ENCODE results near the gene DNAL4.
"Not testable (repeated sequence)": the region's sequence is repeated elsewhere in the genome, so short reads cannot be mapped to it uniquely, and the experiment has no call there.

DNAL4 gene

DNA sequence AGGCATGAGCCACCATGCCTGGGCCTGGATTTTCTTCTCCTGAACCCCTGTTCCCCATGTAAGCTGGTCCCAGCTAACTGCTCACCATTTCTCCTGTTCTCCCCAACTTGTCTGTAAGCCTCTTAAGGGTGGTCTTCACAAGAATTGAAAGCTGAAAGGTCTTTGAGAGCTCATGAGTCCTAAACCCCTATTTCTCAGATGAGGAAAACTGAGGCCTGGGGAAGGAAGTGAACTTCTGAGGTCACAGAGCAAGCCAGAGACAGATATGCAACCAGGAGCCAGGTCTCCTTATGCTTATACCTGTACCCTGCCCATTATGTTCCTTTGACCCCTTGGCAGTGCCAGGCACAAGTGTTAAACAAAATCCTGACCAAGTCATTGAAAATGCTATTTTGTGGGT is 33.6 kb upstream of the DNAL4 start:
- no peak for DNase-seq (ENCODE audit: low read depth)

DNA sequence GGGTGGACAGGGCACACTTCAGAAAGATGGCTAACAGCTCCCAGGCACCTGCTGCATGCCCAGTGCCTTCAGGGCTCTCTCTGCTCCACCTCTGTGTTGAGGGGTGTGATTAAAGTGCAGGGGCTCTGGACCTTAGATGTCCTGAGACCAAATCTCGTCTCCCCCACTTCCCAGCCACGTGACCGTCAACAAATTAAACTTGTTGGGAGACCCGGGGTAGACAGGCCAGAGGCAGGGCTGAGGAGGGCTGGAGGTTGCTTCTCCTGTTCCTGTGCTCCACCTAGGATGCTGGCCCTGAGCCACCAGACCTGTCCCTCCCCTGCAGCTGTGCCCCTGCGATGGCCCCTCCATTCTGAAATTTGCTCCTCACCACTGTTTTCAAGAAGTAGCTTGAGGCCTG is 32.9 kb upstream of the DNAL4 start:
- DNase-seq (ENCODE audit: low read depth), result no peak

DNA sequence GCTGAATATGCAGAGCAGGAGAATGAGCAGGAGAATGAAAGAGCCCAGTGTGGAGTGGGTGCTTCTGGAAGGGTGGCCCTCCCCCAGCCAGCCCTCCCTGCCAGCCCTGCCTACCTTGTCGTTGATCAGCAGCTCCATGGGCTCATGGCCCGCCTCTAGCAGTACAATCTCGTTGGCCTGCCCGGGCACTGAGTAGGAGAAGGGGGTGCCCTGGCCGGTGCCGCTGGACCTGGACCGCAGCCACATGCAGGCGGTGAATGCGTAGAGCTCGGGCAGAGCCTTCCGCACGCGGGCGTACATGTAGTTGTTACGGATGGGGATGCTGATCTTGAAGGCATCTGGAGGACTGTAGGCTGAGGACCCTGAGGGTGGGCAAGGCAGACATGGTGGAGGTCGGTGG is 32.4 kb upstream of the DNAL4 start:
- no peak for DNase-seq (ENCODE audit: low read depth)

DNA sequence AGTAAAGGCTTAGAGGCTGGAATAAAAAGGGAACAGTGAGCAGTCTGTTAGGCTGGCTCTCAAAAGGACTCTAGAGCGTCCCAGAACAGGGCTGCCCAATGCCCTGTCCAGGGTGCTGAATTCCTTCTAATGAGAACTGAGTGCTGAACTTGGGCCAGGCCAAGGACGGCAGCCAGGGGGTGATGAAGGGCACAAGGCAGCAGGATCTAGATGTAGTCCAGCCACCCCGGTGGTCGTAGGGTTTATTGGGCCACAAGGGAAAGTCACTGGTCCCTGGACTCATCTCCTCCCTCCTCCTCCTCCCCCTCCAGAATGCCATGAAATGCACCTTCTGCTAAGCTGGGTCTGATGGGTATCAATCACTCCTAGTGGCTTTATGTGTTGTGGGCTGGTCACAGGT is 30.6 kb upstream of the DNAL4 start:
- peak; percentile 49 for DNase-seq (ENCODE audit: low read depth)

DNA sequence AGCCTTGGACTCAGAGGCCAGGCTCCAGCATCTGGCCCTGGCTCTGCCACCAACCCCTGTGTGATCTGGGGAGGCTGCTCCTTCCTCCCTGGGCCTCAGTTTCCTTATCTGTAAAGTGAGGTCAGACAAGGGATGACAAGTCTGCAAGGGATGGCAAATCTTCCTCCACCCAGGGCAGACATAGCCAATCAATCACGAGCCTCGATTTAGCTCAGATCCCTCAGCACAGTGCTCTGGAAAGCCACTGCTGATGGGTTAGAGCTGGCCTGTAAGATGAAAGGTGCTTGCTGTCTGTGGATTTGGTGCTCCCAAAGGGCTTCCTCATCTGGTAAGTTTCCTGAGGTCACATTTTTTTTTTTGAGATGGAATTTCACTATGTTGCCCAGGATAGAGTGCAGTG is 29.7 kb upstream of the DNAL4 start:
- no peak for DNase-seq (ENCODE audit: low read depth)

DNA sequence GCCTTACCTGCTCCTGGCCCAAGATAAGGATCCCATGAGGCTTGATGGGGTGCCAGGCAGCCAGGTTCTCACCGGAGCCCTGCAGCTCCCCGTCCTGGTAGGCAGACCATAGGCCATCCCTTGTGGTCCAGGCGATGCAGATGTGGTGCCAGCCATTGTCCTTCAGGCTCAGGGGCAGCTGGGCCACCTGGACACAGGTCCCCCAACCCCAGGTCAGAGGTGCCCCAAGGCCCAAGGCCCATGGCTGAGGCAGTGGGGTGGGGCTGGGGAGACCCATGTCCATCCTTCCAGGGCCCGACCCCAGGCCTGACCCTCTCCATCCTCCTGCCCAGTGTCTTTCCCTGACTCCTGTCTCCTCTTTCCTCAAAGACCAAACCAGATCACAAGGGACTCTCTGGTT is 29.1 kb upstream of the DNAL4 start:
- DNase-seq (ENCODE audit: low read depth), result no peak

DNA sequence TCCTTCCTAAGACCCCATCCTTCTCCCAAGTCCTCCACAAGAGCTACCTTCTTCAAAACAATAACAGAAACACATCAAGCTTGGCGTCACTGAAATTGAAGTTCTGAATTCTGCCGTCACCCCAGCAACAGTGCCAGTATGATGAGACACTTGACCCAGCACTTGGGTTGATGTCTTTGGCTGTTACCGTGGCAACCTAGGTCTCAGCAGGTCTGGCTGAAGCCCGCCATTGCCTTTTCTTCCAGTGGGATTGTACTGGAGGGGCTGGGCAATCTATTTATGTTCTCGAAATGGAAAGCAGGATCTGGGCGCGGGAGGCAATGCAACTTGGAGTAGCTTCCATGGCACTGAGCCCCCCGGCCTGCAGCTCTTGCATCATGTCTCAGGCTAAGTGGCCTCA is 26.1 kb upstream of the DNAL4 start:
- no peak for DNase-seq (ENCODE audit: low read depth)

DNA sequence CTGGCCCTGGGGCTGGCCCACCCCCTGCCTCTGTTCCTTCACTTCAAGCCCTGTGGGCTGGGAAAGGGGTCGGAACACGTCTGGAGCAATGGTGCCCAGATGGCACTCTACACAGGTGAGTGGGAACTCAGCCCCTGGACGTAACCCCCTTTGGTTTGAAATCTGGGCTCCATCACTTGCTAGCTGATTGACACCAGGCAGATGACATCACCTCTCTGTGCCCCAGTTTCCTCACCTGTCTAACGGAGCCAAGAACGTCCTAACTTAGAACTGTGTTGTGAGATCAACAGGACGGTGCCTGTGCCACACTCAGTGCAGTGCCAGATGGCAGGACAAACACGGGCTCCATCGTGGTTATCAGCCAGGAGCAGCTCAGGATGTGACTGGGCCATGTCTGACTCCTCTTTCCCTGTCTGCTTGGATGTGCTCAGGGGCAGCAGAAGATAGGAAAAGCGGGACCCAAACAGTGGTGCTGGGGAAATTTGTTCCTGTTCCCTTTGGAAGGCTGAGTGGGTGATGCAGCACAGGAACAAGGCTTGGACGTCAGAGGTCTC is 25.5 kb upstream of the DNAL4 start:
- DNase-seq (ENCODE audit: low read depth), result no peak

DNA sequence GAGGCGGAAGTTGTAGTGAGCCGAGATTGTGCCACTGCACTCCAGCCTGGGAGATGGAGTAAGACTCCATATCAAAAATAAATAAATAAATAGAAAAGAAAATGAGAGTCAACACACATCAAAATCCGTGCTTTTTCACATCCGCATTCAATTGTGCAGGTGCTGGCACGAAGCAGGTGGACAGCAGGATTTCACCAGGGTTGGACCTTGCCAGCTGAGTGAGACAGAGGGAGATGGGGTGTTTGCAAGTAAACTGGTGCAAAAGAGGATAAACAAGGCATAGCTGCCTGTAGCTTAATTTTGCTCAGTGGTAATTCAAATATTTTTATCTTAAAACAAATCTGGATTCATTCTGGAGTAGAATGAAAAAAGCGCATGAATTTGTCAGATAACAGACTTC is 23.3 kb upstream of the DNAL4 start:
- no peak for DNase-seq (ENCODE audit: low read depth)

DNA sequence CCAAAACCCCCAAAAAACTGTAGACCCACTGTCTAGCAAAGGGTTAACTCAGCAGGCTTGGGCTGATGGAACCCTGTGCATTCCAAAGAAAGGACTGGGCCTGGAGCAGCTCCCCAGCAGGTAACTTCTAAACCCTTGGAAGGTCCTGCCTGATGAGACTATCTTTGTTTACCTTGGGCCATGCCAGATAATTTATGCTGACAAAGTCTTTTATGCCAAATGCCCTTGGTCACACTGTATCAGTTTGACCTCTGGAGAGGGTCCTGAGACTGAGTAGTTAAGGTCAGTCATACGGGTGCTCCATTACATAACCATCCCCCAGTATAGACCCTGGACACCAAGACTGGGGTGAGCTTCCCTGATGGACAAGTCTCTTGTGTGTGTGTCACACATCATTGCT is 21.9 kb upstream of the DNAL4 start:
- DNase-seq (ENCODE audit: low read depth), result no peak

DNA sequence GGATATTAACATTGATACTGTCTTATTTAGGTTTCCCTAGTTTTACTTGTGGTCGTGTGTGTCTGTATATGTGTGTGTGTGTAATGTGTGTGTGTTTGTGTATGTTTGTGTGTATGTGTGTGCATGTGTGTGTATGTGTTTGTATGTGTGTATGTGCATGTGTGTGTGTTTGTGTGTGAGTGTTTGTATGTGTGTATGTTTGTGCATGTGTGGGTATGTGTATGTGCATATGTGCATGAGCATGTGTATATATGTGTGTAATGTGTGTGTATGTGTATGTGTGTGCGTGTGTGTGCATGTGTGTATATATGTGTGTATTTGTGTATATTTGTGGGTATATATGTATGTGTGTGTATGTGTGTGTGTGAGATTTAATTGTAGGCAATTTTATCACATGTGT is 17.3 kb upstream of the DNAL4 start:
- DNase-seq (ENCODE audit: low read depth), result no peak

DNA sequence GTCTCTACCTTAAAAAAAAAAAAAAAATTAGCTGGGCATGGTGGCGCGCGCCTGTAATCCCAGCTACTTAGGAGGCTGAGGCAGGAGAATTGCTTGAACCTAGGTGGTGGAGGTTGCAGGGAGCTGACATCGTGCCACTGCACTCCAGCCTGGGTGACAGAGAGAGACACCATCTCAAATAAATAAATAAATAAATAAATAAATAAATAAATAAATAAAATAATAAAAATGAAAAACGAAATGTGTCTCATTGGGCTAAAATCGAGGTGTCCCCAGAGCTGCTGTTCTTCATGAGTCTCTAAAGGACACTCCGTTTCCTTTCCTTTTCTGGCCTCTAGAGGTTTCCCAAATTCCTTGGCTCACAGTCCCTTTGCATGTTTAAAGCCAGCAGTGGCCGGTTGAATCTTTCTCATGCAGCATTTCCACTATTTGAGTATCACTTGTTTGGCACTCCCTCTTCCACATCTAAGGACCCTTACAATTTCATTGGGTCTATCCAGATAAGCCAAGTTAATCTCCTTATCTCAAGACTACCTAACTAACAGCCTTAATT is 11.2 kb upstream of the DNAL4 start:
- DNase-seq (ENCODE audit: low read depth), result not testable (repeated sequence)

DNA sequence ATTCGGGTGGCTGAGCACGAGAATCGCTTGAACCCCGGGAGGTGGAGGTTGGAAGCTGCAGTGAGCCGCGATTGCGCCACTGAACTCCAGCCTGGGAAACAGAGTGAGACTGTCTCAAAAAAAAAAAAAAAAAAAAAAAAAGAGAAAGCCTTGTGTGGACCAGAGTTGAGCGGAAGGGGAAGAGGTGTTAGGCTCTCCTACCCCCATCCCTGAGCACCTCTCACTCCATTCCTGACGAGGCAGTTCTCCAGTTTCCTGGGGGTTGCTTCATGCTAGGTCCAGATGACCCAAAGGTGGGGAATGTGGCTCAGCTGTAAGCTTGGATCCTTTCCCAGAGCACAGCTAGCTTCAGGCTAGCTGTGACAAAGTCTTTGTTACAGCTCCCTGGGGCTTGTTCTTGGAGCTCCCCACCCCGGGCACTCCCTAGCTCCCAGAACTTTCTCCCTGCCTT is 8.8 kb upstream of the DNAL4 start:
- peak; percentile 91 for DNase-seq (ENCODE audit: low read depth)

DNA sequence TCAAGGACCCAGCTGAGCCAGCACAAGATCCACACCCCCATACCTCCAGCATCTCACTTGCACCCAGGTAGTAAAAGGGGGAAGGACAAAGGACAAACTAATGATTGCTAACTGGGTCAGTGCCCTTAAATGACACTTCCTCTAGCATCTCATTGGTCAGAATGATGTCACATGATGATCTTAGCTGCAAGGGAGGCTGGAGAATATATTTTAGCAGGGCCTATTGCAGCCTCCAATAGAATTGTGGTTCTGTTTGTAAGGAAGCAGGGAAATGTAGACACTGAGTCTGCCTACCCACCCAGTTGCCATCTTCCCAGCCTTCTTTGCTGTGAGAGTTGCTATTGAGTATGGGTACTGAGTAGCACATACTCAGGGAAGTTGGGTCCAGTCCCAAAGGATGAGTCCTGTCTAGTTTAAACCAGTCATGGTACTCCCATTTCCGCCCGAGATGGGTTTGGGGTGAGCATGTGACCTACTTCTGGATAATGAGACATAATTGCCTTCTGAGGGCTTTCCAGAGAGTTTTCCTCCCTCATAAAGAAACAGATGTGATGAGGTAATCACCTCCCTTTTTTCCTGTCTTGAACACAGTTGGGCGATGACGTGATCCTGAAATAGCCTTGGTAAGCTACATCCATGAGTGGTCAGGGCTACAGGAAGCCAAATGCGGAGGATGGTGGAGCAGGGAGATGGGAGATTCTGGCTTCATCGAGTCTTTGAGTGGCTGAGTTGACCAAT is 5.5 kb upstream of the DNAL4 start:
- DNase-seq (ENCODE audit: low read depth), result no peak

DNA sequence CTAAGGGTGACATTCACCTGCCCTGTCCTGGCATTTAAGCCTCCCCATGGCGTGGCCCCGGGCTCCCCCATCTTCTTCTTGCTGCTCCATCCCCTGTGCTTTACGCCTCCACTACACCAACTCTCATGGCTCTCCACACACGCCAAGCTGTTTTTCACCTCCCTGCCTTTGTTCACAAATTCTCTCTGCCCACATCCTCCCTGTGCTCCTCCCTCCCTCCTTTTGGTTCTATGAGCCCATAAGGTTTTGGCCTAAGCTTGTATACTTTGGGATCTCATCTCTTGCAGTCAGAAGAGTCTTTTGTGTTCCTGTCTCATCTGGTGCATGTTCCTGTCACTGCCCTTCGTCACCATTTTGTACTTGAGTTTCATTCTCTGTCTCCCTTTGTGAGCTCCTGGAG is 4.6 kb upstream of the DNAL4 start:
- DNase-seq (ENCODE audit: low read depth), result no peak

DNA sequence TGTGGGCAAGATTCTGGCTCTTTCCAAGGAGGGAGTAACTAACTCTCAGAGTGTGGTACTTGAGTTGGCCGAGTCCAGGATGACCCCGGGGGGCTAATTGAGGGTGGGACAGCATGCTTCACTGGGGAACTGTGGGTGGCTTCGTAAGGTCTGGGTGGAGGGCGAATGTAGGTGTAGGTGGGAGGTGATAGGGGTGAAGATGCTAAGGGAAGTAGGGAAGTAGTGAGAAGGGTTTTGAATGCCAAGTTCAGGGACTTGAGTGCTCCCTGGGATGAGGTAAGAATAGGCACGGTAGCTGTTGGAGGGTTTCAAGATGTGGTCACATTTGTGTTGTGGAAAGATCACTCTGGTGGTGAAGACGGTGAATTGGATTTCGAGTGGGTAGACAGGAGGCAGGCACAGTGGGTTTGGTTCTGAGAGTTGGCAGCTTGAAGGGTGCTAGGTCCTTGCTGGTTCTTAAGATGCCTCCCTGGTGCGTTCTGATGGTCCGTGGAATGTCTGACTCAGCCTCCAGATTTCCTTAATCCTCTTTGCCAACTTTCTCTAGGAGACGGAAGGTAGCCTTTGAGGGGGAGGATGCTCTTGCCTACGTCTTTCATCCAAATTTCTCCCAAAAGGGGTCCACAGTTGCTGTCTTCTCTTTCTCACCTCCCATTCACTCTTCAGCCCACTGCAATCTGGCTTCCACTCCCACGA is 2.5 kb upstream of the DNAL4 start:
- no peak for DNase-seq (ENCODE audit: low read depth)

DNA sequence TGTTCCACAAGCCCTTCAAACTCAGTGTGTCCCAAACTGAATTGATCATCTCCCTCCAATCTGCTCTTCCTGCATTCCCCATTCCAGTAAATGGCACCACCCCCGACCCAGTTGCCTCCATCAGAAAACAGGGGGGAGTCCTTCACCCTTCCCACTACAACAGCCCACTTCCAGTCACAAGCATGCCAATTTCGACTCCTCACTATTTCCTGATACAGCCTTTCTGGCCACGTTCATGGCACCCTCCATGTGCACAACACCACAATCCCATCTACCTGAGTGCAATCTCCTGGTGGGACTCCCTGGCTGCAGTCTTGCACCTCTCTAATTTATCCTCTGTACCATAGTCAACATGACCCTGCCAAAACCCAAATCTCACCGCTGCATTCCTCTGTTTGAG is 1.6 kb upstream of the DNAL4 start:
- no peak for DNase-seq (ENCODE audit: low read depth)

DNA sequence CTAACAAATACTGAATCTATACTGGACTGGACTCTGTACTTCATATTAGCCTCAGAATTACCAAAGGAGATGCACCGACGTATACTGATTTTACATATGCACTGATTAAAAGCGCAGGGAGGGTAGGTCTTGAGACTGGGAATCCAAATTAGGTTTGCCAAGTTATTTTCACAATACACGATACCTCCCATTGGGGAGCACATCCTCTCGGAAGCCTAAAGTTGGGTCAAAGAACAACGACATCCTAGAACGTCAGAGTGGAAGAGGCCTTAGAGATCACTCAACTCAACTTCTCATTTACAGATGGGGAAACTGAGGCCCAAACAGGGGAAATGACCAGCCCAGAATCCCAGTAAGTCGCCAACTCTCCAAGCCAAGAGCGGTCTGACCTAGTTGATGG is 626 bp downstream of the DNAL4 start:
- no peak for DNase-seq (ENCODE audit: low read depth)

DNA sequence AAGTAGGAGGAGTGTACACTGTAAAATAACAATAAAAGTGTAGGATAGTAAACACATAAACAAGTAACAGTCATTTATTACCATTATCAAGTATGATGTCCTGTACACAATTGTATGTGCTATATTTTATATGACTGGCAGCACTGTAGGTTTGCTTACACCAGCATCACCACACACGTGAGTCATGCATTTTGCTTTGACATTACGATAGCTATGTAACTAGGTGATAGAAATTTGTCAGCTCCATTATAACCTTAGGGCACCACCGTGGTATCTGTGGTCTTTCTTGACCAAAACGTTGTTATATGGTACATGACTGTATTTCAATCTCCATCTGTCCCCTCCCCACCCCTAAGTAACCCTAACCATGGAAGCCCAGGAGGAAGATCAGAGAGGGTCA is 1.1 kb downstream of the DNAL4 start:
- no peak for DNase-seq (ENCODE audit: low read depth)

DNA sequence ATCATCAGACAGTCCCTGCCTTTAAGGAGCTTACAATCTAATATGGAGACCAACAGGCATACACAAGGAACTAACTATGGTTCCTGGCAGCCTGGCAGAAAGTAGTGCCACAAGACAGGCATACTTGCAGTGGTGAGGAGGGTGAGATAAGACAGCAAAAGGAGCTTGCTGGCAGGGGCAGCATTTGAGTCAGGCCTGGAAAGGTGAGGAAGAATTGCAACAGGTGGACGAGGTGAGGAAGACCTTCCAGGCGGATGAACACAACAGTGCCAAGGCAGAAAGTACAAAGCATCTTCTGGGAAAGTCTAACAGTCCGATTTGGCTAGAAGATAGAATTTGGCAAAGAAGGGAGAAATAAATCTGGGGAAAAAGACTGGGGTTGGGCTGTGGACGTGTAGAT is 4.3 kb downstream of the DNAL4 start:
- no peak for DNase-seq (ENCODE audit: low read depth)

DNA sequence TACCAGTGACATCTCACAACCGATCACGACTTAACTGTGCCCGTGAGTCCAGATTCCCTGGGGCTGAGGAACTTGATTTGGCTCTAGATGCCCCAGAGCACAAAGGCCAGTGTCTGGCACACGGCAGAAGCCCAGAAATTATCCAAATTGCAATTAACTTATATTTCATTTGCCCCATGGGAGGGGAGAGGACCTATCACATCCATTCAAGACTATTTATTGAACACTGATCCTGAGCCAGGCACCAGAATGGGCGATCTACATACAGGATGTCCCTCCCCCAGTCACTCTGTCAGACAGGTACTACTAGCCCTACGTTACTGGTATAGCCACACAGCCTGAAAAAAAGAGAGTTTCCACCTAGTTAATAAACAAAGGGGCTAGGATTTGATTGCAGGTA is 5.1 kb downstream of the DNAL4 start:
- DNase-seq (ENCODE audit: low read depth), result no peak

DNA sequence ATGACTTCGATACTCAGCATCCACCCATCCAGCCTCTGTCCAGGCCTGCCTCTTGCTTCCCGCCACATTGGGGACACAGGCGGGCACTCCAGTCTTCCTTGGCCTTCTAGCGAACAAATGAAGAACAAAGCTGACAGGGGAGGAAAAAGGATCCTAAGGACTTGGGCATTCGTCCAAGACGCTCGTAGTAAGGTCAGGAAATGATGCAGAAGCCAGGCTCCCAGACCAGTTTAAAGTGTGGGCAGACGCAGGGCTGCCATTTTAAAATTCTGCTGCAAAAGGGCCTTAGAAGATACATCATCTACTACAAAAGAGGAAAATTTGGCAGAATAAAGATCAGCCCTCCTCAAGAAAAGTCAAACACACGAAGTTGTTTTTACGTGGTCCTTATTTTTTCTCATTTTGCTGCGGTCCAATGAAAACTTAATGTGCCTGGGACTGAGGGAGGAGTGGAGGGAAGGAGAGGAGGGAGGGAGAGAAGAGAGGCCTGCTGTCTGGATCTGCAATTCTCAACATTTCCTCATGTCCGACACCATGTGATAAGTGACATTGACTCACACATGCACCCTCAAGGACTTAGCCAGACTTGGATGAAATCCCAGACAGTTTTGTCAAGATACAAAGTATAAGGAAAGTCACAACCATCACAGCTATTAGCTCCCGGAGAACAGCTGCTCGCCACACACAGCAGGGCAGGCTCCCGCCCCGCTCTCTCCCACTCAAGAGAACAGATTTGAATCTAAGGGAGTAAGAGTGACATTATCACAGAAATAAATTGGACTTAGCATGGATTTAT is 5.7 kb downstream of the DNAL4 start:
- peak; percentile 89 for DNase-seq (ENCODE audit: low read depth)

DNA sequence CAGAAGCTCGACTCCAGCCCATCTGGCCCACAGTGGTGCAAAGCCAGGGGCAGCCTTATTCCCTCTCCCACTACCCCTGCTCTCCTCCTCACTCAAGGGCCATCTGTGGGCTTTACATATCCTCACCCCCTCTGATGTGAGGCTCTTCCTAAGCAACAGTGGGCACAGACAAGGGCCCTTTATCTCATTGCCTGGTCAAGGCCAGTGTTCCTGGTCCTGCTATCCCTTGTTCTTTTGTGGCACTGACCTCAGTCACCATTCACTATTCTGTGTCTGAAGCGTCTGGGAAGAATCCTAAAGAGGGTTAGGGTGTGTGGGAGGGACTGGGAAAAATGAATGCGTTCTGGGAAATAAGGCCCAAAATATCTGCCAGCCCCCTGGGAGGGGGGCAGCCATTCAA is 7.3 kb downstream of the DNAL4 start:
- DNase-seq (ENCODE audit: low read depth), result no peak

All from fibroblast of gingiva (primary cell).